IPS-NIHi7 (cell line): ENCODE data around the gene EPHB4.

Source experiments
- DNase-seq: peaks from one replicate; pipeline ENCODE4 v3.0.0; 2012; ENCODE audit warnings: mixed read lengths; ENCODE audit errors: extremely low spot score

Gene EPHB4

DNA sequence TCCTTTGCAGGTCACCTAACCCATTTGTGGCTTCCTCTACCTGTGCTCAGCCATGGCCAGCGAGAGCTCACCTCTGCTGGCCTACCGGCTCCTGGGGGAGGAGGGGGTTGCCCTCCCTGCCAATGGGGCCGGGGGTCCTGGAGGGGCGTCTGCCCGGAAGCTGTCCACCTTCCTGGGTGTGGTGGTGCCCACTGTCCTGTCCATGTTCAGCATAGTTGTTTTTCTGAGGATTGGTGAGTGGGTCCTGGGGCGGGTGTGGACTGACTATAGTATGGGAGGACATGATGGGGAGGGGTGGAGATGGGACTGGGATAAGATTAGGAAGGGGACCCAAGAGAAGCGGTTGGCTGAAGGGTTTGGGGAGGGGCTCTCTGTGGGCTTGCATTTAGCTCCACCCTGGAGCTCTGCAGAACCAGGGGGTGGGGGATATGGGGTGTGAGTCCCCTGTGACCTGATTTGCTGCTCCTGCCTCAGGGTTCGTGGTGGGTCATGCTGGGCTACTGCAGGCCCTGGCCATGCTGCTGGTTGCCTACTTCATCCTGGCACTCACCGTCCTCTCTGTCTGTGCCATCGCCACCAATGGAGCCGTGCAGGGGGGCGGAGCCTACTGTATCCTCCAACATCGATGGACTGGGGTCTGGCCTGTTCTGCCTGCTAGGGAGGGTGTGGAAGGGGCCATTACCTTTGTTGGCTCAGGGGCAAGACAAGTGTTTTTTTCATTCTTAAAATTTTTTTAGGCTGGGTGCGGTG lies 27.0 kb upstream of the EPHB4 start:
- no peak for DNase-seq

DNA sequence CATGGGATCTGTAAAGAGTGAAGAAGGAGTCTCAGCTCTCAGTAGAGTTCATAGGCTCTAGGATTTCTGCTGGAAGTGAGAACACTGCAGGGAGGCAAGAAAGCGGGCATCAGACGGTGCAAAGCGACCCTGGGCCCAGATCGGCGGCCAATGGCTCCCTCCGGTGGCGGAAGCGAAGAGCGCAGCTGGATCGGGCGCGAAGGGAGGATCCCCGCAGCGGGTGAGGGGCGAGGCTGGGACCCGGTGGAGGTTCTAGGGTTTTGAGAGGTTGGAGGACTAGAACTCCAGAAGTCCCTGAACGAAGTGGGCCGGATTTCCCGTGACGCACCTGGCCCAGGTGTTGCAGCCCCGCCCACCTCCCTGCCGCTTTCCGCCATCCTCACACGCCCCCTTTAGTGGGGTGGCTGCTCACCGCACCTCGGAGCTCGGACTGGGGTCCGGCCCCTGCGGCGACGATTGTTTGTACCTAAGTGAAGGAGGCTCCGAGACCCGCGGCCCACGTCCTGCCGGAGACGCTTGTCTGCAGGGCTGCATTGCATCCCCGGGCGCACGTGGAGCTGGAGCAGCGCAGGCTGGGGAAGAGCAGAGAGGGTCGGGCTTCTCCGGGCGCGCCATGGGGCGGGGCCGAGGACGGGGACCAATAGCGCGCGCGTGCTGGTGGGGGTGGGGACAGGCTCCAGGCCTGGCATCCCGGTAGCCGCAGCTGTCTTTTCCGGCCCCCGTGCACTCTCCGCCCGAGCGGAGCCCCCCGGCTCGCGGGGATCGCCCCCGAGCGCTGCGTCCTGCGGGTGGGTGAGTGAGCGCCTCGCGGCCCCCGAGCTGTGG lies 24.9 kb upstream of the EPHB4 start, which contains the start of gene SLC12A9:
SLC12A9 (plus strand) TSS at position 666 of the 825 bp plus-strand sequence. CDS start 1,485 bp downstream, outside the sequence.
- DNase-seq = peak; percentile 97

DNA sequence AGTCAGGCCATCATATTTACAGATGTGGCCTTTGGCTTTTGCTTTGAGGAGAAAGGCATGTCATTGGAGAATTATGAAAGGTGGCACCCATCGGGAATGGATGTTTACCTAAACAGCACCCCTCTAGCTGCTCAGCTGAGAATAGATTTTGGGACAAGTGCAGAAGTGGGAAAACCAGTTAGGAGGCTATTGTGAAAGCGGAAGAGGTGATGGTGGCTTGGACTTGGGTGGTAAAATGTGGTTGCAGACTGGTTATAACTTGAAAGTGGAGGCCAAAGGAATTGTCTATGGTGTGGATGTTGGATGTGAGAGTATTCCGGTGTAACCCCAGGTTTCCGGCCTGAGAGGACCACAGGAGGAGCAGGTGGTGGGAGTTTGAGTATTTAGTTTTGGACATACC lies 20.0 kb upstream of the EPHB4 start:
- no peak for DNase-seq

DNA sequence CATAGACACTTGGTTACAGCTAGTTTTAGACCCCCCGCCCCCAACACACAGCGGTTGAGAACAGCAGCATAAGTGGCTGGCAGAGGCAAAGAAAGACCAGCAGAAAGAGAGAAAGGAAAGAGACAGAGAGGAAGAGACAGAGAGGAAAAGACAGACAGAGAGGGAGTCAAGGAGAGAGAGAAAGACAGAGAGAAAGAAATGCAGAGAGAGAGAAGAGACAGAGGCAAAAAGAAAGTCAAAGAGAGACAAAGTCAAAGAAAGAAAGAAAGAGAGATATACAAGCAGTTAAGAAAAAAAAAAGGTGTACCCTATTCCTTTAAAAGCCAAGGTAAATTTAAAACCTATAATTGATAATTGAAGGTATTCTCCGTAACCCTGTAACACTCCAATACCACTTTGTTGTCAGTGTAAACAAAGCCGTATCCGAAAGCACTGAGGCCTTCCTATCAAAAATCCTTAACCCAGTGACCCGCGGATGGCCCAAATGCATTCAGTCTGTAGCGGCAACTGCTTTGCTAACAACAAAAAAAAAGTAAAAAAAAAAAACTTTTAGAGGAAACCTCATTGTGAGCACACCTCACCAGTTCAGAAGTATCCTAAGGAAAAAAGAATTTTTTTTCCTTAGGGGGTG lies 13.3 kb upstream of the EPHB4 start:
- no peak for DNase-seq

DNA sequence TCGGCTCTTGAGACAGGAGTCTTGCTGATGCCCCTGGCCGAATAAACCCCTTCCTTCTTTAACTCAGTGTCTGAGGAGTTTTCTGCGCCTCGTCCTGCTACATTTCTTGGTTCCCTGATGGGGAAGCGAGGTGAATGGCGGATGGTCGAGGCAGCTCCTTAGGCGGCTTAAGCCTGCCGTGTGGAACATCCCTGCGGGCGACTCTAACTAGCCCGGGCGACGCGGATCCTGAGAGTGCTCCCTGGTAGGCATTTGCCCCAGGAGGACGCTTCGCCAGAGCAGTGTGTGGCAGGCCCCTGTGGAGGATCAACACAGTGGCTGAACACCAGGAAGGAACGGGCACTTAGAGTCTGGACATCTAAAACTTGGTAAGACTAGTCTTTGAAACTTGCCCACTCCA lies 12.0 kb upstream of the EPHB4 start:
- DNase-seq = no peak

DNA sequence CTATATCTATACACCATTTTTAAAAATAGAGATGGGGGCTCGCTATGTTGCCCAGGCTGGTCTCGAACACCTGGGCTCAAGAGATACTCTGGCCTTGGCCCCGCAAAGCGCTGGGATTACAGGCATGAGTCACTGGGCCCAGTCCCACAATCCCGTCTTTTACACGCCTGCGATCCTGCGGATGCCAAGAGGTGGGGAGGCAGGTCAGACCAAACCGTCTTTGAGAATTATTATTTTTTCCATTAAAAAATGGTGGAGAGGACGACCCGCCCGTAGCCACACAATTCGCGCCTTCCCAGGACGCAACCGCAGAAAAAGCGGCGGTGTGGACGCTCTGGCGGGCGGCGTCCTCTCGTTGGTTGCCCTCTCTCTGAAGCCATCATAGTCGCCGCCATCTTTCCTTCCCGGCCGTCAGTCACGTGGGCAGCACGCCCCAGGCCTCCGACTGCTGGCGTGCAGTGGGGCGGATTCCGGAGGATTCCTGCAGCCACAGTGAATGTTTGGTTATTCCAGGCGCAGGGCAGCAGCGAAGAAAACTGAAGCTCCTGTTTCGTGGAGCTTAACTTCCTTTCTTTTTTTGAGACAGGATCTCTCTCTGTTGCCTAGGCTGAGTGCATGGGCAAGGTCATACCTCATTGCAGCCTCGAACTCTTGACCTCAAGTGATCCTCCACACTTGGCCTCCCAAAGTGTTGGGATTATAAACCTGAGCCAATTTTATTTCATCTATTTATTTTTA lies 9.9 kb upstream of the EPHB4 start:
- DNase-seq = peak; percentile 85

DNA sequence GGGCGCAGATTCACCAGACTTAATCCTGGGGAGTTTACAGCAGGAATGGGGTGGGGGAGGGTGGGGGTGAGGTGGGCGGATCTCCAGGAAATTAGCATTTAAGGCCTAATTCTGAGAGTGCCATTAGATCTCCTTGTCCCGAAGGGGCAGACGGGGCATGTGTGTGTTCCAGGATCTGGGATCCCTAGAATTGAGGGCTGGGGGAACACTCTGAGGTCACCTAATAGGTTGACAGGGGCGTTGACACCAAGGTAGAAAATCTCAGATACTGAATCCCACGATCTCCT lies 9.4 kb upstream of the EPHB4 start:
- no peak for DNase-seq

DNA sequence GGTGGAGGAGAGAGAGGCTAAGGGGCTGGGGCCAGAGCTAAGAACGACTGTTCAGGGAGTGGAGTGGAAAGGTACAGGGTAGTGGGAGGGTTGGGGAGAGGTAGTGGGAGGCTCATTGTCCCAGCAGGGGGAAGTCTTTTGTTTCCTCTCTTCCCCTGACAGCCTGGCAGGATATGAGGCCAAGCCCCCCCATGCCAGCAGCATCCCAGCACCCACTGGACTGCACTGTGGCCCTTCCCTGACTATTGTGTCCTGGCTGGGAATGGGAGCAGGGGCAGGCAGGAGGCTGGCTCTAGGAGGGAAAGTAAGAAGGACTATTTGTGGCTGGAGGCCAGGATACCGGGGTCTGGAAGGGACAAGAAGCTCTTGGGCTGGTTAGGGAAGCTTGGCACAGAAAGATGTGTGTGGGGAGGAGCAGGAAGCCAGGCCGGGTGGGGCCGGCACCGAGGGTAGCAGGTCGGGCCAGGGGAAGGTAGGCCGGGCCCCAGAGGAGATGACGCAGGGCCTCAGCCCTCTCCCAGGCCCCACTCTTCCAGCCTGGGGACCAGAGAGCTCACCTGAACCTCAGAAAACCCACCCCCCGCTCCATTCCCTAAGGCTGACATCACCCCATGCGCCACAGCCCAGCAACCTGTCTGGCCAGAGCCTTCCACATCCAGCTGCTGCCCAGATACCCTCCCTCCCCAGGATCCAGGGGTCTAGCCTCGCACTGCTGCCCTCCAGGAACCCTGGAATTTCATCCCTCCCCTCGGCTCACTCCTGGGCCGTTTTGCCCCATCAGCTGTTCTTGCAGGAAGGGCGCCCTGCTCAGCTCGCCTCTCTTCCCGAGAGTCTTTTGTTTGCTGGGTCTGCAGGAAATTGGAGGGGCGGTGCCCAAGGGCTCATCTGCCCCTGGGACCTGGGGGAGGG lies 8.8 kb upstream of the EPHB4 start:
- peak; percentile 87 for DNase-seq

DNA sequence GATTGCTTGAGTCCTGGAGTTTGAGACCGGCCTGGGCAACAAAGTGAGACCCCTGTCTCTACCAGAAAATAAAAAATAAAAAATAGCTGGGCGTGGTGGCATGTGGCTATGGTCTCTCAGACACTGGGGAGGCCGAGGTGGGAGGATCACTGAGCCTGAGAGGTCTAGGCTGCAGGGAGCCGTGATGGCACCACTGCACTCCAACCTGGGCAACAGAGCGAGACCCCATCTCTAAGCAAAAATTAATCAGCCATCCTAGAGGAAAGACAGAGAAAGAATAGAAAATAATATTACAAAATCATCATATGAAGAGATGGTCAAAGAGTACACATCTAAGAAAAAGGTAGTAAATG lies 4.9 kb upstream of the EPHB4 start:
- DNase-seq = no peak

DNA sequence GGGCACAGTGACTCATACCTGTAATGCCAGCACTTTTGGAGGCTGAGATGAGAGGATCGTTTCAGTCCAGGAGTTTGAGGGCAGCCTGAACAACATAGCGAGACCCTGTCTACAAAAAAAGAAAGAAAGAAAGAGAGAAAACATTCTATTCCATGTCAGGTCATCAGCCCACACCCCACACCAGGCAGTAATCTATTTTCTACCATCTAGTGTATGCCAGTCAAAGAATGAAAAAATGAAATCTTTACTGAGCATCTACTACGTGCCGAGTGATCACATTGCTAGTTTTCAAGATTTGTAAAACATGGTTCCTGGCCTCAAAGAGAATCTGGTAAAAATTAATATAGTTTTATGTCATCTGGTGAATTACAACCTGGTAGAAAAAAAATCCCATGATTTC lies 3.1 kb upstream of the EPHB4 start:
- no peak for DNase-seq

DNA sequence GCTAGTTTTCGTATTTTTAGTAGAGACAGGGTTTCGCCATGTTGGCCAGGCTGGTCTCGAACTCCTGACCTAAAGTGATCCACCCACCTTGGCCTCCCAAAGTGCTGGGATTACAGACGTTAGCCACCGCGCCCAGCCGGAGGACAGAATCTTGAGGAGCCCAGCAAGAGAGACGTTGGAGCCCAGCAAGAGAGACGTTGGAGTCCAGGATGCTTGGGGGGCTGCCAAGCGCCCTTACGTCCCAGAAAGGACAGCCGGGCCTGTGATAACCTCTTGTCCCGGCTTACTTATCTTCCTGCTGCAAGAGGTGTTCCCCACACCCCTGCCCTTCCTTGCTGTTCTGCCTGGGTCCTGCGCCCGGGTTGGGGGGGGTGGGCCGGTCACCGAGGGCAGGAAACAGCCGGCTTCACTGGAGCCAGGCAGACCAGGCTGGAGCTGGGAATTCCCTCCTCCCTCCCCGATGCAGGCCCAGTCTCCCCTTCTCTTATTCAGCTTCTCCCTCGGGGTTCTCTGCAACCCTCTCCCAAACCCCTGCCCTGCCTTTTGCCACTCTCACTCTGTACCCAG lies 1.9 kb upstream of the EPHB4 start:
- DNase-seq = no peak

DNA sequence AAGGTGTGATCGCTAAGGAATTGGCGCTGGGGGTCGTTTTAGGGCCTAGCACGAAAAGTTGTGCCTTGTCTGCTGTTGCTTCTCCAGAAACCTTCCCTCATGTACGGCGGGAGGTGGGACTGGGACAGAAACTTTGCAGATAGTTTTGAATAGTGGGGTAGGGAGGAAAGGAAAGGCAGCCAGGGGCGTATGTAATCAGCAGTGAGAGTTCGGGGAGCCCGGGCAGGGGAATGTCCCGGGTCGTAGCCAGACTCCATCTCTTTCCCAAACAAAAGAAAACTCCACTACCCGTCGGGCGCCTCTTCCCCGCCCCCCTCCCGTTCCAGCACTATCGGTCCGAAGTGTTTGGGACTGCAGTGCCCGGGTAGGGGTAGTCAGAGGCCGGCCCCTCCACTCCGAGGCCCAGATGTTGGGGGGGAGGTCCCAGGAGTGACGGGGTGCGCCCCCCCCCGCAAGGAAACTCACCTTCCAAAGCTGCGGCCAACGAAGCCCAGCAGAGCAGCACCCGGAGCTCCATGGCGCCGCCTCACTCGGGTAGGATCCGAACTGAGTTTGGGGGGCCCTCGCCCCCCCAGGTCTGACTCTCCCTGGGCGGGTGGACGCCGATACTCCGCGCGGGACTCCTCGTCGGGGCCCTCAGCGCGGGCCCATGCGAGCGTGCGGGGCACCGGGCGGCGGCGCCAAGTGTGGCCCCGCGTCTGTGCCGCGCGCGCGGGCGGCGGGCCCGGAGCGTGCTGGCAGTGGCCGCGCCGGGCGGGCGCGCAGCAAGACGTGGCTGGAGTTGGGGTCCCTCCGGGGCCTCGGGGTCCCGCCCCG lies 601 bp downstream of the EPHB4 start:
- DNase-seq = no peak

DNA sequence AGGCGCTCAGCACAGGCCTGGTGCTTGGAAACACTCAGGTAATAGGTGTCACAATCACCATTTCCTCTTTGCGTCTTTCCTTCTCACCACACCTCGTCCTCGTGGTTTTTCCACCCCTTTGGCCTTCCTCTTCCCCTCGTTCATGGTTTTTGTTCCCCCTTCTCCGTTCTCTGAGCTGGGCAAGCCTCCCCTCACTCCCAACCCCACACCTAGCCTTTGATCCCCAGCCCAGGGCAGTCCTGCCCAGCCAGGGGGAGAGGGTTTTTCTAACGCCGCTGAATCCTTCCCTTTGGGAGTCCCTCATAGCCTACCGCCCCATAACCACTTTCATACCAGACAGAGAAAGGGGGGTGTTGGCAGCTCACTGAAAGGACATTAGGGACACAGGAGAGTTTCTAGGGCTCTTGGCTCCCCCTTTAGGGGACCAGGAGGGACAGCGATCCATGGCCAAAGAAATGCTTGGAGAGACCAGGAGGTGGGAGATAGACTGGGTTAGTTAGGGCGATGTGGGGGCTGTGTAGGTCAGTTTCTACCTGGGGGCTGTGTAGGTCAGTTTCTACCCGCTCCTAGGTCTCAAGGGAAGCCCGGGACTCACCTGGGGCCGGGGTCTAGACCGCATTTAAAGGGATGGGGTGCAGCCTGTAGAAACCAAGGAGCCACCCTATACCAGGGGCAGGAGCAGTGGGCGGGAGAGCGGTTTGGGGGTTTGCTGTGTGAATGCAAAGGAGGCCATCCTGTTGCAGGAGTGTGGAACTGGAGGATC lies 1.4 kb downstream of the EPHB4 start:
- DNase-seq = no peak

DNA sequence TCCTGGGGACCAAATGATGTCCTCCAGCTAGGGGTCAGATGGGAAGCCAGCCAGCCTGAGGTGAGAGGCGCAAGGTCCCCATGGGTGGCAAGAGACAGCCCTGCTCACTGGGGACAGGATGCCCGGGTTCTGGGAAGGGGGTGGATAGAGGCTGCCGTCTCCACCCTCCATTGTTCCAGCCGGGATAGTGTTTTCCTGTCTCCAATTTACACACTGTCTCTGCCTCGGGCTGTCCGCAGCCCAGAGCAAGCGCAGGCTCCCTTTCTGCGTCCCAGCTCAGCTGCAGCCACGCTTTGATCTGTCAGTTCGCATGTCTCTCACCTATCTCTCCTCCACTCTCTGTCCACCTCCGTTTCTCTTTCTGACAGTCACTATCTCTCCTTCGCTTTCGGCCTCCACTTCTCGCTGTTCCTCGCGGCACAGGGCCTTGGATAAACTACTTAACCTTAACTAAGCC lies 2.1 kb downstream of the EPHB4 start:
- no peak for DNase-seq

DNA sequence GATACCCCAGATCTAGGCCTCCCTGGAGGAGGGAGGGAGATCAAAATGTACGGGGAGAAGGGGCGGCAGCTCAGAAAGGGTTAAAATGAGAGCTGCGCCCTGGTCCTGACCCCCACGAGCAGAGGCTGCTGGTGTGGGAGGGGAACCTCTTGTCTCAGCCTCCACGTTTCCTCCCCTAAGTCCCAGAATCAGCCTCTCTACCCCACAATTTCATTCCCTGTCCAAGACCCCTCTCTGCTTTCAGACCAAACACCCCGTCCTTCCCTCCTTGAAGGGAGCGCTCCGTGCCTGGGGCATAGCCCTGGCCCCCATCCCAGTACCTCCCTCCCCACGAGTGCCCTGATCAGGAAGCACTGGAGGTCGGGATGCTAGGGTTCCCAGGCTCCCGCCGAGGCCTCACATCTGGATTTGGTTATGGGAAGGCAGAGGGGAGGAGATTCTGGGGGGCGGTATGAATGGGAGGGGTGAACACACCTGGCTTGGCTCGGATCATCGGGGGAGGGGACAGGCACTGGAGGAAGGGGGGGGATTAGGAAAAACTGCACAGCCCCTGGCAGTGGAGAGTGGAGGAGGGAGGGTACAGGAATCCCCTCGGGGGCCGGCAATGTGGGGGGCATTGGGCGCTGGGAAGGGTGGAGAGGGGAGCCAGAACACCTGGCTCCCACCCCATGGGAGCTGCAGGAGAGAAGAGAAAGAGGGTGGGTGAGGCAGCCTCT lies 2.7 kb downstream of the EPHB4 start:
- no peak for DNase-seq

DNA sequence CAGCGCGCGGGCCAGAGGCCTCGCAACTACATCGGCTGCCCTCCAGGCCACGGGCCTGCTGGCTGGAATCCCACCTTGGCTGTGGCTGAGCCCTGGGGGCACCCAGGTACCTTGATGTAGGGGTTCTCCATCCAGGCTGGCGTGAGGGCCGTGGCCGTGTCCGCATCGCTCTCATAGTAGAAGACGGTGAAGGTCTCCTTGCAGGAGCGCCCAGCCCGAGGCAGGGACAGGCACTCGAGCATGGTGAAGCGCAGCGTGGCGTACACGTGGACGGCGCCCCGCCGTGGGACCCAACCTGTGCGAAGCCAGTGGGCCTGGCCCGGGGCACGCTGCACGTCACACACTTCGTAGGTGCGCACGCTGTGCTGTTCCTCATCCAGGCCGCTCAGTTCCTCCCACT lies 3.8 kb downstream of the EPHB4 start:
- no peak for DNase-seq

DNA sequence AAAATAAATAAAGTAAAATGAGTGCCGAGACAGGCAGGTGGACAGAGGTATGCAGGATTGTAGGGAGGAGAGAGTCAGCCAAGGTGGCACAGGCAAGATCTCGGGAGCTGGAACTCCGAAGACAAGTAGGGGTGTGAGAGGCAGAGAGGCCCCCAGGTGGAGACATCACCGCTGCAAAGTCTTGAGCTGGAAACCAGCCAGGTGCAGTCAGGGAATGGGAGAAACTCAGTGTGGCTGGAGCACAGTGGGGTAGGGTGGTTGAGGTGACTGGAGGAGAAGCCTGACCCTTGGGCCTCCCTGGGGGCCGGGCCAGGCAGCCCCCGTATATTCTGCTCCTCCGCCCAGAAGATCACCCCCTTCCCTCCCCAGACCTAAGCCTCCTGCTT lies 4.2 kb downstream of the EPHB4 start:
- no peak for DNase-seq
